A673 (cell line): ENCODE data around the gene CDCA7L.

Source experiments
- EZH2 ChIP-seq: fragments of 200-600 bp; sonication (generic); IDR thresholded peaks from 2 replicates; pipeline ENCODE4 v1.6.1; 2017; ENCODE audit warnings: borderline replicate concordance, low read depth, mild to moderate bottlenecking, mixed read lengths, antibody characterized with exemption, low read length; ENCODE audit not compliant: poor library complexity, severe bottlenecking
- TF ChIP-seq, protein P1 (sequence below): fragments of 300-800, 200-600 bp; sonication (generic); conservative IDR thresholded peaks from 2 replicates; pipeline ENCODE4 v1.5.1; 2017; ENCODE audit warnings: low read depth, mild to moderate bottlenecking, antibody characterized with exemption, low read length, moderate library complexity, mixed read lengths

GRCh38 chr7:21943436-21943835, 2.3 kb downstream of the CDCA7L start:
- TF ChIP-seq, protein P1, sequence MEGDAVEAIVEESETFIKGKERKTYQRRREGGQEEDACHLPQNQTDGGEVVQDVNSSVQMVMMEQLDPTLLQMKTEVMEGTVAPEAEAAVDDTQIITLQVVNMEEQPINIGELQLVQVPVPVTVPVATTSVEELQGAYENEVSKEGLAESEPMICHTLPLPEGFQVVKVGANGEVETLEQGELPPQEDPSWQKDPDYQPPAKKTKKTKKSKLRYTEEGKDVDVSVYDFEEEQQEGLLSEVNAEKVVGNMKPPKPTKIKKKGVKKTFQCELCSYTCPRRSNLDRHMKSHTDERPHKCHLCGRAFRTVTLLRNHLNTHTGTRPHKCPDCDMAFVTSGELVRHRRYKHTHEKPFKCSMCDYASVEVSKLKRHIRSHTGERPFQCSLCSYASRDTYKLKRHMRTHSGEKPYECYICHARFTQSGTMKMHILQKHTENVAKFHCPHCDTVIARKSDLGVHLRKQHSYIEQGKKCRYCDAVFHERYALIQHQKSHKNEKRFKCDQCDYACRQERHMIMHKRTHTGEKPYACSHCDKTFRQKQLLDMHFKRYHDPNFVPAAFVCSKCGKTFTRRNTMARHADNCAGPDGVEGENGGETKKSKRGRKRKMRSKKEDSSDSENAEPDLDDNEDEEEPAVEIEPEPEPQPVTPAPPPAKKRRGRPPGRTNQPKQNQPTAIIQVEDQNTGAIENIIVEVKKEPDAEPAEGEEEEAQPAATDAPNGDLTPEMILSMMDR: no peak
- no peak for TF ChIP-seq EZH2
